ENCODE measurements around the gene PHLDA2.

Gene PHLDA2, protein sequence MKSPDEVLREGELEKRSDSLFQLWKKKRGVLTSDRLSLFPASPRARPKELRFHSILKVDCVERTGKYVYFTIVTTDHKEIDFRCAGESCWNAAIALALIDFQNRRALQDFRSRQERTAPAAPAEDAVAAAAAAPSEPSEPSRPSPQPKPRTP

DNA sequence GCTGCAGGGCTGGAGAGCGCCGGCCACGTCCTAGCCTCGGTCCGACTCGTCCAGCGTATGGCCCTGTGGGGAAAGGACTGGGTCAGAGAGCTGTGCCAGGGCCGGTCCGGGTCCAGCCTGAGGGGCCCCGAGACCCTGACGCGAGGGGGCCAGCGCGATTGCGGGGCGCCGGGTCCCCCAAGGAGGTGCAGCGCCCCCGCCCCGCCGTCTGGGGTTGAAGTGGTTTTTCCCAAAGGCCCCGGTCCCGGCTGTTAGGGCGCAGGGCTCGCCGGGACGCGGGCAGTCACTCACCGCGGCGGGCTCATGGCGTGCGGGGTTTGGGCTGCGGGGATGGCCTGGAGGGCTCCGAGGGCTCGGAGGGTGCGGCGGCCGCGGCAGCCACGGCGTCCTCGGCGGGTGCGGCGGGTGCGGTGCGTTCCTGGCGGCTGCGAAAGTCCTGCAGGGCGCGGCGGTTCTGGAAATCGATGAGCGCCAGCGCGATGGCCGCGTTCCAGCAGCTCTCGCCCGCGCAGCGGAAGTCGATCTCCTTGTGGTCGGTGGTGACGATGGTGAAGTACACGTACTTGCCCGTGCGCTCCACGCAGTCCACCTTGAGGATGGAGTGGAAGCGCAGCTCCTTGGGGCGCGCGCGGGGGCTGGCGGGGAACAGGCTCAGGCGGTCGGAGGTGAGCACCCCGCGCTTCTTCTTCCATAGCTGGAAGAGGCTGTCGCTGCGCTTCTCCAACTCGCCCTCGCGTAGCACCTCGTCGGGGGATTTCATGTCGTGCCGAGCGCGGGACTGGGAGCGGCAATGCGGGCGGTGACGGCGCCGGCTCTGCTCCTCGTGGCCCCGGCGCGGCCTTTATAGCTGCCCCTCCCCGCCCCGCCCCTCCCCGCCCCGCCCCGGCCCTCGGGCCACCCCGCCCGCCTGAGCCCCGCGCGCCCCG is at the start of gene PHLDA2:
Gene PHLDA2 (minus strand): TSS at position 816 of the 926 bp plus-strand sequence. CDS start 56 bp downstream, at position 760.
- no peak for DNase-seq

DNA sequence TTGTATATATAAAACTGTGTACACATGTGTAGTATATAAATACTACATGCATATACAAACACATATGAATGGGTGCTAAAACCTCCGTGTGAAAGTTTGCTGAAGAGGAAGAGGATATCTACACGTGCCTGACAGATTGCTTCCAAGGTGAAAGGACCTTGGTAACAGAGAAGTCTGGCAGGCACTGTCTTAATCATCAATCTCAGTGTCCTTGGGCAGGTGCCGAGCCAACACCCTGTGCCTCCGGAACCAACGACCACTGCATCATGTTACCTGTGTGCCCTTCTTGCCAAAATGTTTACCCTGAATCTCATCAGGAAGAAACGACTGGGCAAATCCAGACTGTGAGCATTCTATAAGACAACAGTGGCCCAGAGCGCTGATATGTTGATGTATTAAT is 47.9 kb upstream of the PHLDA2 start:
- no peak for DNase-seq

DNA sequence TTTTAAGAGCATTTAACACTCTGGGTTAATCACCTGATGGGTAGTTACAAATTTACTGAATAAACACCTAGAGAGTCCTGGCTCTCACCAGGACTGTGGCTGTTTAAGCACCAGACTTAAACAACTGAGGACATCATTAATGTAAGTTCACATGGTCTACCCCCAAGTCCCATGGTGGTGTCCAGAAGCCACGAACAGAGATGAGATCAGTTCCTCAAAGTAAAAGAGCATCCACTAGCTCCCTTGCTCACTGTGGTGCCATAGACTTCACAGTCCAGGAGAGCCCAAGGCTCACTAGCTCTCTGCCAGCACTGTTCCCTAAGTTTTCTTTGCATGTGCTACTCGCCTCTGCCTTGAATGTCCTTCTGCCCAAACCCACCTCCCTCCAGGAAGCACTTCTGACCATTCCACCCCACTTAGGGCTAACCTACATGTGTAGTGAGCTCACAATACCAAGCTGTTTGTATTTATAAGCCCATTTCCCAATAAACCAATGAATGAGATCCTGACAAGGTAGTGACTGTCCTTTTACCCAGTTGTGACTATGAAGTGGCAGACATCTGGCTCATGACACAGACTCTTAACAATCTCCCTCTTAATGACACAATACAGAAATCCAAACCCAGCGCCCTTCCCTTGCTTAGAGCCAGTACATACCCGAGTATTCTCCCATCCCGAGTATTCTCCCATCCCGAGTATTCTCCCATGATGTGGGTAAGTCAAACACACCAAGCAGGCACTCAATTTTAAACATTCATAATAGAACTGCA is 47.3 kb upstream of the PHLDA2 start:
- no peak for DNase-seq

DNA sequence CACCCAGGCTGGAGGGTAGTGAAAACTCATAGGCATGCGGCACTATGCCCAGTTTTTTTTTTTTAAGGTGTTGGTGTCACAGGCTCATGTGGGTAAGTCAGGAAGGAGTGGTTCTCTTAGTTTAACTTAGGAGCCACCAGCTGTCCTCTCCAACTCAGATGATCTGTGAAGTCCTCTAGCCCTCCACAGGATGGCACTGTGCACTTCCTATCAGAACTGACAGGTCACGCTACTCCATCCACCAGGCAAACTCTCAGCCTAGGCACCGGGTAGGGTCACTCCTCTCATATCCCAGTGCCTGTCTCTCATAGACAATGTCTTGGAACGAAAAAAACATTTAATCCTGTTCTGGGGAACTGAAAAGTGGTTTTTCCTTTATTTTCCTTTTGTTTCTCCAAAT is 46.4 kb upstream of the PHLDA2 start:
- DNase-seq, result no peak

DNA sequence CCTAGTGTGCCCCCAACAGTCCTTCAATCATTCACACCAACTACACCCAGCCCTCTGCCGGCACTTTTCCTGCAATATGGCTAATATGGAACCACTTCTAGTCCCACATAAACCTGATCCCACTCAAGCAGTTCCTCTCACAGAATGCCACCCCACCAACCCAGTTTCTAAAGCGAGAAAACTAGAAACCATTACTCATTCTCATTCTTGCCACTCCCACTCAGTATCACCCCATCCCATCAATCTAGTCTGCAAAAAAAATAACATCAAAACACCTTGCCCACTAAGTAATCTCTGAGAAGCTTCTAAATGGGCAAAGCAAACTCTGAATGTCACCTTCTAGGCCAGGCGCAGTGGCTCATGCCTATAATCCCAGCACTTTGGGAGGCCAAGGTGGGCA is 45.1 kb upstream of the PHLDA2 start:
- DNase-seq, result no peak

DNA sequence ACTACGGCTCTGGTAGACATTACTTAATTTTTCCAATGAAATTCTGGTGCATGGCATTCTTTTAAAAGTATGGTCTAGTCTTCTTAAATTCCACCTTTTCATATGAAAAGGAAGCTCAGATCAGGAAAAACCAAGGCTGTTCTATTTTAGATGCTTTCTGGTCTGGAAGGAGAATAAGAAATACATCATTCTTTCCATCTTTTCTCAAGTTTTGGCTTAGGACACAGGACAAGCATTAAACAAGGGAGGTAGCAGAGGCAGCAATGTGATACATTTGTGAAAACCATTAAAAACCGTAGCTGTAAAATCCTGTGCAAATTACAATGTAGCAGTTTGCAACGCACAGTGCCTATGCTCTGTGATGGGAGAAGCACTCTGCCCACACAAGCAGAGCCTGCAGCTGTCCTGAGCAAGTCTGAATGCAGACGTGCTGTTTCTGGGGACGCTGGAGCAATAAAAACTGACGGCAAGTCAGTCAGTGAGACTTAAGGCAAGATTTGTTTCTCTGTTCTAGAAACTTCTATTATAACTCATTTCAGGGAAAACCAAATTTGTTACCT is 39.2 kb upstream of the PHLDA2 start:
- no peak for DNase-seq

DNA sequence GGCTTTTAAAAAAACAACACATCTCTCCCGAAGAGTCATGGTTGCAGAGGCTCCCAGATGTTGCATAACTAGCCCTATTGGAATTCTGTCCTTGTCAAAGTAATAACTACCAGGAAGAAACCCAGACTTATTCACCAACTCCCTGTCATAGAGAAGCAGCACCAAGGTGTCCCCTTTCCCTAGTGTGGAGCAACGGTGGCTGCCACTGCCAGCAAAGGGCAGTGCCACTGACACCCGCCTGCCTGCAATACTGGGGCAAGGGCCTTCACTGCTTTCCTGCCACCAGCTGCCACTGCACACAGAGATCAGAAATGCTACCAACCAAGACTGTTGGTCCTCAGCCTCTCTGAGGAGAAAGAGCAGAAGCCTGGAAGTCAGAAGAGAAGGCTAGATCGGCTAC is 35.6 kb upstream of the PHLDA2 start:
- DNase-seq, result no peak

DNA sequence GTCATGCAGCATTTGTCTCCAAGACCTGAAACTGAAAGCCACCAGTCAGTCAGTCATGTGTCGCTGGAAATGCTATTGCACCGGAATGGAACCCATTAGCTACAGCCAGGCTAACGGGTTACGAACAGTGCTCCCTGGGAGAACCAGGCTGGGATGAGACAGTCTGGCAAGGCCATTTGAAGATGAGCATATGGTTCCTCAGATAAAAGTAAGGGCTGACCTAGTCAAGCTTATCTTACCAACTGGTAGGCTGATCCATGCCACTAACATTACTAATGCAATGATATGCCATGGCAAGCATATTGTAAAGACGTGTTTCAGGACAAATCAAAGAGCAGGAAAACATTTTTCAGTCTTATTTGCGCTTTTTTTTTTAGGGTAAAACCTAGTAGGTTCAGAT is 34.5 kb upstream of the PHLDA2 start:
- no peak for DNase-seq

DNA sequence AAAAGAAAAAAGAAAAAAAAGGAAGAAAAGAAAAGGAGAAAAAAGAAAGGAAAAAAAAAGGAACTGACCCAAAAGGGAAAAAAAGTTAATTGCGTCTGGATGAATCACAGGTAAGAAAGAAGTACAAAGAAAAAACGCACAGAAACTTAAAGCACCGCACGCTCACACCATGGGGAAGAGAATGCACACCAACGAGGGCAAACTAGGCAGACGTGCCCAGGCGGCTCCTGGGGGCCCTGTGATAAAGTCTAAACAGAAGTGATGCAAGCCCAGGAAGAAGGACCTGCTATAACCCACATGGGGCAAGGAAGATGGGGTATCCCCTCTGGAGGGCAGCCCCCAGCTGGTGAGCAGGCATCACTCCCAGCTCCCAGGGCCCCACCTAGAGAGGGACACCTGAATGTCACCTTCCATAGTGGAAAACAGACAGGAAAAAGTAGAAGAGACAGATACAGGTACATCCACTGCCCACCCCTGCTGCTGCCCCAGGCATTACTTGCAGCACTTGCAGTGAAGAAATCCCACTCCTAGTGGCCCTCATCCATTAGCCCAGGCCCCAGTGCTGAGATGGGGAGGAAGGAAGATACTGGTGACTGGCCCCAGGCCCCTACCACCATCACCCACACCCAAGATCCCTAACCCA is 34.0 kb upstream of the PHLDA2 start:
- DNase-seq, result no peak

DNA sequence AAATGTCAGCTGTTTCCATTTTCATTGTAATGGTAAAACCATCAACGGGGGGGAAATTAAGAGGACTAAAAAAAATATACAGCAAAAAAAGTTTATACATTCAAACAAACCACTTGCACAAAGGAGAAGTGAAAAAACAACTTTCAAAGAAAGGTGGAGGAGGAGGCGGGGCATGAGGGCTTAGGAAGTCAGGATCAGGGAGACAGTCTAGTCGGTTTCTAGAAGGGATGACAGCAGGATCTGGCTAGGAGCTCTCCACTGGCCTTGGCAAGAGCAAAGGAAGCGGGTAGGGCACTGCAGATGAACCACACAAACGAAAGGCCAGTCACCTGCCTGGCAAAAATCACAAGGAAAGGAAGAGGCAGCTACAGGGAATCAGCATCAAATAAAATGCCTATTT is 31.9 kb upstream of the PHLDA2 start:
- DNase-seq, result no peak

DNA sequence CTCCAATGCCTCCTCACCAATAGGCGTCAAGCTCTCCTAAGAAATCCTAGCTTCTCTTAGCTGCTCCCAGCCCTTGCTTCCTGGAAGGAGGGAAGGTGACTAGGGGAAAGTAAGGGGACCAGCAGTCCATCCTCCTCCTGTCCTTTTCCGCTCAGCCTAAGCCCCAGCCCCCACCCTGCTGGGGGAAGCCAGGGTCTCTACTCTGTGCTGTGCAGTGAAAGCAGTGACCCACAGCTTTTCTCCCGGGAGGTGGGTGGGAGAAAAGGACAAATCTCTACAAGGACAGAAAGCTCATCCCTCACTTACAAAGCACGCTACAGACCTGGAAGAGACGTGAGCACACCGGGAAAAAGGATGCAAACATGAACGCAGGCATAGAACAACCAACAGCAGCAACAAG is 30.9 kb upstream of the PHLDA2 start:
- no peak for DNase-seq

DNA sequence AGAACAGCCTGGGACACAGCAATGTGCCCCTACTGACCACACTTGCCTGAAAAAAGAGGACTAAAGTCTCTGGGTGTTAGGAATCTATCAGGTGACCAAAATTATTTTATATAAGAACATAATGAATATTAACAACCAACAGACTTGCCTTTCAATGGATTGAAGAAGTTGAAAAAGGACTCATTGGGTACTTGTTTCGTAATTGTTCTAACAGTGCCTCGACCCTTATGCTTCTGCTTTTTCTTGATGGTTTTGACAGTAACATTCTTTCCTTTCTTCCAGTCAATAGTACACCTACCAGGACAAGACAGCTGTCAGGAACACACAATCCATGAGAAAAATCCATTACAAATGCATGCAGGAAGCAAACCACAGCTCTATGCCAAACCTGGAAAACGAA is 29.0 kb upstream of the PHLDA2 start:
- no peak for DNase-seq

DNA sequence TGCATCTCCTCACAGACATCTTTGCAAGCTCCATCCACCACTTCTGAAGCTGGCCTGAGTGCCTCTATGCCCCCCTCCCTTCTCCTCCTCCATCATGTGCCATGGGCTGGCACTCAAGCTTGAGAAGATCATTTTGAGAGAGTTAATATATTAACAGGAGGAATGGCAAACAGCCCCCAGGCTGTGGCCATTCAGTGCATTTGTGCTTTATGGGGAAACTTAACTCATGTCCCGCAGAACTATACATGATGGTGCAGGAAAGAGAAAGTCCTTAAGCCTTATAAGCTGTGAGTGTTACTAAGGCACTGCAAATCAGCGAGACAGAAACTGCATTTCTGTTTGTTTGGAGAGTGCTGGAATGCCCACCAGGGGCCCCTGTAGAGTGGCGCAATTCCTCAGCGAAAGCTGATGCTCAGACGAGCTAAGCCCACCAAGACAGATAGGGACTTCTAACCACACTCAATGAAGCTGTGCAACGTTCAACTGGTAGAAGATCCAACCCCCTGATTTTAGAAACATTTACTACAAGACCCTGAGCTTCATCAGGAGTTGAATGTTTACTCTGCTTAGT is 26.8 kb upstream of the PHLDA2 start:
- DNase-seq, result no peak

DNA sequence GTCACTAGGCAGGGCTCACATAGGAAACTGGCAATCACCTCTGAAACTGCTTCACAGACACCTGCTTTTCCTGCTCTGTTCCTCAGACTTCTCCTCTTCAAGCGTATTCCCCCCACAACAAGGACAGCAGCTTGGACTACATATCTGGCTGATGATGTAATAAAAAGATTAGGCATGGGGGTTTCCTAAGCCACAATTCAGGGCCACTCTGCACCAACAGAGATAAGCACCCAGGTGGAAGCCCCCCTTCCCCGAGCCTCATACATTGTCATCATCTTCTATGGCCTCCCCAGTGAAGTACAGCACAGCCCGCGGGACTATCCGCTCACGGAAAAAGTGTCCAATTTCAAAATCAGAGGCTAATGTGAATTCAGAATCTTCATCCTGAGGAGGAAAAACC is 25.0 kb upstream of the PHLDA2 start:
- DNase-seq, result no peak

DNA sequence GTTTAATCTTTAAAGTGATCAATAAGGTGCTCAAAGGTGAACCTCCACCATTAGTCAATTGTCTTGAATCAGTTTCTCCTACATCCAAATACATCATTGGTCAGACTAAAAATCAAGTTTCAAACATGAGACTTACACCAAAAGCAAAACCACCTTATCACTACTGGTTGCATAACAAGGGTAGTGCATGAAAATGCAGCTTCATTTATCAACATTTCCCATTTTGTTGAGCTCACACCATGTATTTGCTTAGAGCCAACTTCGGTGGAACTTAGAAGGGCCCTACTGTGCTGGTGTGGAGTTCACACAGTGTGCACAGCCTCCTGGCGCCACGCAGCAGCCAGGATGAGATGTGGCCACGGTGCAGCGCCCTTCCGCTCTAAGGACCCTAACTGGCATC is 23.1 kb upstream of the PHLDA2 start:
- no peak for DNase-seq

DNA sequence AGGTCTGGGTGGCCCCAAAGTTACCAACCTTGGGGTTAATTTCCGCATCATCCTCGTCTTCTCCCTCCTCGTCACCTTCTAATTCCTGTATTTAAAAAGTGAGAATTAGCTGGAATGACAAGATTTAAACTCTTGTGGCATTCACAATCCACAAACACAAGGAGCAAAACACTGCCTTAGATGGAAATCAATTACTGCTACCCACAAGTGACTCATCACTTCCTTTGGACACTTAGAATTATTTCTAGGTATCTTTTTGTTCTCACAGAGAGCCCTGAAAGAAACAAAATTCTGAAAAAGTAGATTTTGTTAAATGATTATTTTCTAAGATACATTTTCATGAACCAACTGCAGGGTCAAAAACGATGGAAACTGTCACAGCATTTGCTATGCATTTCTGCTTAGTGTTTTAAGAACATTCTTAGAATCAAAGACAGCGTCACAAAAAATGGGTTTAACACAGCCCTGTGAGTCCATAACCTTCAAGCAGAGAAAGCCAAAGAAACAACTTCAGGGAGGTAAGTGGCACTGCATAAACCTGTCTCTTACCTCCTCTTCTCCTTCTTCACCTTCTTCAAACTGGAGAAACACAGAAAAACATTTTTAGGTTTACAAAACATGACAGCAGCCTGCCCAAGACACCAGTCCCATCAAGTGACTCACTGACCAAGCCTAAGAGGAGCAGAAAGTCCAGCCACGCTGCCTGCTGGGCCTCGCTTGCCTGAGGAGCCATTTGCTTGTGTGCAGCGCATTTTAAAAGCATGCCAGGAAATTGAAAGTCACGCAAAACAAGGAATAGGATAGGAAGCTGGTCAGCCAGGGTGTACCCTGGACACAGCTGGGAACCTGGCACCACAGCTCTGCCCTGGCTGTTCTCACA is 22.3 kb upstream of the PHLDA2 start:
- DNase-seq, result no peak

DNA sequence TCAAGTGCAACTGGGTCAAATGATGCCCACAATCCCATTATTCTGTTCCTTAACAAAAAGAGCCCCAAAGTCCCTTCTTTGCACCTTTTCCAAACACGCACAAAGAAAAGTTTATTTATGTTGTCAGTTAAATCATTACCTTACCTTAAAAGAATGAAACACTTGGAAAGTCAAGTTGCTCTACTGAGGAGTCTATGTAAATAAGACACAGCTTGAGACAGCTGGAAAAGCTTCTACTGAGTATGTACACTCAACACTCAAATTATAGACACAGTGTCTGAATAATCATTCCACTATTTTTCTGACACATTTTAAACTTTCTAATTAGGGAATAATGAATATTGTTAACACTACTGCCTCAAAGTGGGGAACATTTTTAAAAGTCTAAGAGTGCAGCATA is 21.6 kb upstream of the PHLDA2 start:
- DNase-seq, result no peak

DNA sequence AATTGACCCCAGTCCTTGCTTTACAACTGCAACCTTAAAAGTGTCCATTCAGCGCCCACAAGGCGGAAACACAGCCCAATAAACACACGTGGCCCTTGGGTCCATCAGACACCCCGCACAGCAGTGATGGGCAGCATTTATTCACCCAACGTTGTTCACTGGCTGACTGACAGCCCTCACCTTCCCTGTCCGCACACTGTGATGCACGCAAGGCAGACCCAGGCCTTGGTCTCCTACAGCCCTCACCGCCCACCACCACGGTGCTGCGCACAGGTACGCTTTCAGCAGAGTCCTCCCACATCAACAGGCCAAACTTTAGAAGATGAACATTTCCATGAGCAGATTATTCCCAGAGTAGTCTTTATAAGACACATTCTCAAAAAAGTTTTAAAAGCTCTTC is 20.7 kb upstream of the PHLDA2 start:
- DNase-seq, result no peak

DNA sequence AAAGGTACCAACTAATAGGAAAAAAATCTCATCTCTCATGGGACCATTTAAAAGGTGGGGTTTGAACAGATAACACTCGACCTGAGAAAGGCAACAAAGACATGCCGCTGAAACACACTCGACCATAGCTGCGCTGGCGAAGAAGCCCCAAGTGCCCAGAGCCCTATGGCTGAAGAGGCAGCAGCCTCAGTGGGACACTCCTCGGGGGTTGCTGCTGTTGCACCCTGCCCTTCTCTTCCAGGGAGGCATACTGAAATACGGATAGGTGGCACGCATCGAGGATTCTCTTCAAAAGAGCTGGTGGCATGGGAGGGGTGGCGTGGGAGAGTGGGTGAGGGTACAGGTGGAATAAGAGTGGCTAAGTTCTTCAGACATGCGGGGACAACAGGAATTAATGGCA is 18.5 kb upstream of the PHLDA2 start:
- DNase-seq, result no peak

DNA sequence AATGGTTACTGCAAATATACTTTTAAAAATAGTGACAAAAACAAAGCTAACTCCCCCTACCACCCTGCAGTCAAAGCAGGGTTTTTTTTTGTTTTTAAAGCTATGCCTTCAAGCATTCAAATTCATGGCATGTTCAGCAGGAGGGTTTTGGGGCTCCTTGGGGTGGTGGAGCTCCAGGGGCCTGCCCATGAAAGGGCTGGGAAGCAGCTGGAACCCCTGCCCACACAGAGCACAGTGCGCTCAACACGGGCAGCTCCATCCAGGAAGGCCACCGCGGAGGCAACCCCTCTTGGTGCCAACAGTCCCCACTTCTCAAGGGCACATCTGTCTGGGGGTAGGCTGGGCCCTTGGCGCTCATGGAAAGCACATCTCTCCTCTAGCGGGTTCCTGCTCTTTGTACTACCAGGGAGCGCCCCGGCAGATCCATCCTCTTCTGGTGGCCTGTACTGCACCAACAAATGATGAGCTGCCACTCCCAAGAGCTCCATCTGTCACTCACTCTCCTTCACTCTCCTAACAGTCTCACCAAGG is 16.6 kb upstream of the PHLDA2 start:
- no peak for DNase-seq

DNA sequence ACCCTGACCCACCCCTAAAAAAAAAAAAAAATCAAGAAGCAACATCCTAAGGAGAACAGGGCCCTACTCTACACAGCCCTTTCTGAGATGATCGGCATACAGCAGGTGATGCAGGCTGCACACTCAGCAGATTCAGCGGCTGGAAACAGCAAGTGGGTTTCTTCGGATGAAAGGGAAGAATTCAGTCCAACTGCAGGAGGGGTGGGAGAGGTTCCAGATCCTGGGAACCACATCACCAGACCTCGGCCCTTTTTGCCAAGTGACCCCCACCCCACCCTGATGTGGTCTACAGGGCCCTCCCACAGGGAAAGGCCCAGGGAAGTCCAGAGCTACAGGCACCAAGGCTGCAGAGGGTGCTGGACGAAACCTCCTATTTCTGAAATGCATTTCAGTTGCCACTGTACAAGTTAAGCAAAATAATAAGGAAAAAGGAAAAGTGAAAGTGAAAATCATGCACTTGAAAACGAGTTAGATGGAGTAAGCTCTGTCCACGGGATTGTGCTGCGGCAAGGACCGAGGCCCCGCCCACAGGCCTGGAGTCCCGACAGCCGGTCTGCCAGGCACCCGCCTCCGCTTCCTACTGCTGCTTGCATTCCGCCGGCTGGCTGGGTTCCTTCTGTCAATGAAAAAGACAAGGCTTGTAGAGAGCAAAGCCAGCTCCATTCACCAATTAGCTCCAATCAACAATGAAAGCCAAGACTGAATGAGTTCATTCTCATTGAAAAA is 16.0 kb upstream of the PHLDA2 start:
- DNase-seq, result no peak

Measured in NCI-H2171 (cell line).